HL-60 (cell line): ENCODE data around the gene APMAP.

Experiments used
- DNase-seq, 2 experiments: peaks; one replicate each; pipeline ENCODE4 v3.0.0-alpha.2; 2010 to 2020; ENCODE audit warnings: low read depth in 1 of 2, low spot score in 1 of 2
- H3K27ac ChIP-seq: fragments of 250-450 bp; sonication (Bioruptor Pico); replicated peaks from 2 replicates; pipeline ENCODE4 v1.5.1; 2020; ENCODE audit warnings: mild to moderate bottlenecking, moderate library complexity
- H3K27me3 ChIP-seq: fragments of 250-450 bp; sonication (Bioruptor Pico); 2 replicates; pipeline ENCODE4 v1.5.1; 2021; ENCODE audit warnings: mild to moderate bottlenecking, moderate library complexity; ENCODE audit not compliant: insufficient read depth, poor library complexity, severe bottlenecking
- H3K4me3 ChIP-seq: replicated peaks from 2 replicates; pipeline ENCODE4 v1.5.1; 2011; ENCODE audit warnings: mild to moderate bottlenecking, control low read depth, low read length; ENCODE audit not compliant: insufficient read depth
- GABPA ChIP-seq: IDR thresholded peaks from 2 replicates; pipeline ENCODE4 v1.6.1; 2012; ENCODE audit warnings: low read depth
- POLR2AphosphoS5 ChIP-seq: IDR thresholded peaks from 2 replicates; pipeline ENCODE4 v1.6.1; 2012; ENCODE audit warnings: low read depth
- SPI1 ChIP-seq: IDR thresholded peaks from 2 replicates; pipeline ENCODE4 v1.6.1; 2012; ENCODE audit warnings: low read depth, mild to moderate bottlenecking, borderline replicate concordance
- TF ChIP-seq, protein P1 (sequence below): IDR thresholded peaks from one replicate; pipeline ENCODE4 v1.5.1; 2011; ENCODE audit warnings: low read length, control low read depth, inconsistent platforms; ENCODE audit not compliant: insufficient read depth
- TF ChIP-seq, protein P2 (sequence below): IDR thresholded peaks from 2 replicates; pipeline ENCODE4 v1.6.1; 2012; ENCODE audit warnings: low read depth; ENCODE audit not compliant: insufficient replicate concordance

The APMAP gene

DNA sequence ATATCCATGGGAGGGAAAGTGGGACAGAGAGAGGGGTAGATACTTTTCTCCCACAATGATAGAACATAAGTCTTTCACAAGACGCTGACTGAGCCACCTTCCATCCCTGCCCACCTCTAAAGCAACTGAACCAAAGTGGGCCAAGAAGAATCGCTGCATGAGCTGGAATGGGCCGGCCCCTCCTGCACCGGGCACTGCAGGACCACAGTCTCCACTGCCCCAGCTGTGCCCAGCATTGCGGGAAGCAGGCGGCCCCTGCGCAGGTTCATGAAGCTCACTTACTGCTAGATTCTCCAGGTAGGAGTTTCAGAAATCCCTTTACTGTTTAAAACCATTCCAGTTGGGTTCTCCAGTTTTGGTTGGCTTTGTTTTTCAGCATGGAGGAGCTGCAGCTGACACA is 75.5 kb downstream of the APMAP start:
- TF ChIP-seq SPI1, result no peak
- TF ChIP-seq, protein P1, sequence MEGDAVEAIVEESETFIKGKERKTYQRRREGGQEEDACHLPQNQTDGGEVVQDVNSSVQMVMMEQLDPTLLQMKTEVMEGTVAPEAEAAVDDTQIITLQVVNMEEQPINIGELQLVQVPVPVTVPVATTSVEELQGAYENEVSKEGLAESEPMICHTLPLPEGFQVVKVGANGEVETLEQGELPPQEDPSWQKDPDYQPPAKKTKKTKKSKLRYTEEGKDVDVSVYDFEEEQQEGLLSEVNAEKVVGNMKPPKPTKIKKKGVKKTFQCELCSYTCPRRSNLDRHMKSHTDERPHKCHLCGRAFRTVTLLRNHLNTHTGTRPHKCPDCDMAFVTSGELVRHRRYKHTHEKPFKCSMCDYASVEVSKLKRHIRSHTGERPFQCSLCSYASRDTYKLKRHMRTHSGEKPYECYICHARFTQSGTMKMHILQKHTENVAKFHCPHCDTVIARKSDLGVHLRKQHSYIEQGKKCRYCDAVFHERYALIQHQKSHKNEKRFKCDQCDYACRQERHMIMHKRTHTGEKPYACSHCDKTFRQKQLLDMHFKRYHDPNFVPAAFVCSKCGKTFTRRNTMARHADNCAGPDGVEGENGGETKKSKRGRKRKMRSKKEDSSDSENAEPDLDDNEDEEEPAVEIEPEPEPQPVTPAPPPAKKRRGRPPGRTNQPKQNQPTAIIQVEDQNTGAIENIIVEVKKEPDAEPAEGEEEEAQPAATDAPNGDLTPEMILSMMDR, result no peak
- TF ChIP-seq GABPA, result no peak
- no peak for TF ChIP-seq POLR2AphosphoS5
- TF ChIP-seq, protein P2, sequence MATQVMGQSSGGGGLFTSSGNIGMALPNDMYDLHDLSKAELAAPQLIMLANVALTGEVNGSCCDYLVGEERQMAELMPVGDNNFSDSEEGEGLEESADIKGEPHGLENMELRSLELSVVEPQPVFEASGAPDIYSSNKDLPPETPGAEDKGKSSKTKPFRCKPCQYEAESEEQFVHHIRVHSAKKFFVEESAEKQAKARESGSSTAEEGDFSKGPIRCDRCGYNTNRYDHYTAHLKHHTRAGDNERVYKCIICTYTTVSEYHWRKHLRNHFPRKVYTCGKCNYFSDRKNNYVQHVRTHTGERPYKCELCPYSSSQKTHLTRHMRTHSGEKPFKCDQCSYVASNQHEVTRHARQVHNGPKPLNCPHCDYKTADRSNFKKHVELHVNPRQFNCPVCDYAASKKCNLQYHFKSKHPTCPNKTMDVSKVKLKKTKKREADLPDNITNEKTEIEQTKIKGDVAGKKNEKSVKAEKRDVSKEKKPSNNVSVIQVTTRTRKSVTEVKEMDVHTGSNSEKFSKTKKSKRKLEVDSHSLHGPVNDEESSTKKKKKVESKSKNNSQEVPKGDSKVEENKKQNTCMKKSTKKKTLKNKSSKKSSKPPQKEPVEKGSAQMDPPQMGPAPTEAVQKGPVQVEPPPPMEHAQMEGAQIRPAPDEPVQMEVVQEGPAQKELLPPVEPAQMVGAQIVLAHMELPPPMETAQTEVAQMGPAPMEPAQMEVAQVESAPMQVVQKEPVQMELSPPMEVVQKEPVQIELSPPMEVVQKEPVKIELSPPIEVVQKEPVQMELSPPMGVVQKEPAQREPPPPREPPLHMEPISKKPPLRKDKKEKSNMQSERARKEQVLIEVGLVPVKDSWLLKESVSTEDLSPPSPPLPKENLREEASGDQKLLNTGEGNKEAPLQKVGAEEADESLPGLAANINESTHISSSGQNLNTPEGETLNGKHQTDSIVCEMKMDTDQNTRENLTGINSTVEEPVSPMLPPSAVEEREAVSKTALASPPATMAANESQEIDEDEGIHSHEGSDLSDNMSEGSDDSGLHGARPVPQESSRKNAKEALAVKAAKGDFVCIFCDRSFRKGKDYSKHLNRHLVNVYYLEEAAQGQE, result no peak
- no peak for DNase-seq
- H3K27ac ChIP-seq, result no peak overlapping the region
- H3K27me3 ChIP-seq, result no peaks in the 10 kb centered on the region
- H3K4me3 ChIP-seq, result no peak overlapping the region

- TF ChIP-seq SPI1 (no peak), GABPA (no peak), POLR2AphosphoS5 (no peak)
- TF ChIP-seq, protein P1, result no peak
- TF ChIP-seq, protein P2, result no peak
- H3K27ac ChIP-seq, result no peak overlapping the region
- no peak for DNase-seq
- H3K4me3 ChIP-seq, result no peak overlapping the region
- H3K27me3 ChIP-seq, result no peaks in the 10 kb centered on the region
Measured at GRCh38 chr20:24916412-24916811, 76.1 kb downstream of the APMAP start.

- Histone ChIP-seq H3K27me3 (no peaks in the 10 kb centered on the region), H3K4me3 (no peak overlapping the region), H3K27ac (no peak overlapping the region)
- DNase-seq, result no peak
- TF ChIP-seq POLR2AphosphoS5 (no peak), GABPA (no peak), SPI1 (no peak)
- TF ChIP-seq, protein P2, result no peak
- TF ChIP-seq, protein P1, result no peak
Measured at GRCh38 chr20:24915892-24916291, 76.7 kb downstream of the APMAP start.
